Smooth muscle cell of trachea (primary cell): ENCODE results near the gene YPEL2. TPM values are rescaled to one million over a fixed set of nuclear protein-coding genes. Genes with fewer than 3 reads are reported as not detected.

Source experiments
- total RNA-seq: library from RNA; depleted of rRNA; stranded (reverse); fragments of >200 nt; gene quantifications from 2 replicates; pipeline ENCODE4 v1.2.1, GENCODE V29; 2014

Gene YPEL2, protein sequence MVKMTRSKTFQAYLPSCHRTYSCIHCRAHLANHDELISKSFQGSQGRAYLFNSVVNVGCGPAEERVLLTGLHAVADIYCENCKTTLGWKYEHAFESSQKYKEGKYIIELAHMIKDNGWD
- 8.4 and 14.1 TPM in 2 replicates for total RNA-seq

DNA sequence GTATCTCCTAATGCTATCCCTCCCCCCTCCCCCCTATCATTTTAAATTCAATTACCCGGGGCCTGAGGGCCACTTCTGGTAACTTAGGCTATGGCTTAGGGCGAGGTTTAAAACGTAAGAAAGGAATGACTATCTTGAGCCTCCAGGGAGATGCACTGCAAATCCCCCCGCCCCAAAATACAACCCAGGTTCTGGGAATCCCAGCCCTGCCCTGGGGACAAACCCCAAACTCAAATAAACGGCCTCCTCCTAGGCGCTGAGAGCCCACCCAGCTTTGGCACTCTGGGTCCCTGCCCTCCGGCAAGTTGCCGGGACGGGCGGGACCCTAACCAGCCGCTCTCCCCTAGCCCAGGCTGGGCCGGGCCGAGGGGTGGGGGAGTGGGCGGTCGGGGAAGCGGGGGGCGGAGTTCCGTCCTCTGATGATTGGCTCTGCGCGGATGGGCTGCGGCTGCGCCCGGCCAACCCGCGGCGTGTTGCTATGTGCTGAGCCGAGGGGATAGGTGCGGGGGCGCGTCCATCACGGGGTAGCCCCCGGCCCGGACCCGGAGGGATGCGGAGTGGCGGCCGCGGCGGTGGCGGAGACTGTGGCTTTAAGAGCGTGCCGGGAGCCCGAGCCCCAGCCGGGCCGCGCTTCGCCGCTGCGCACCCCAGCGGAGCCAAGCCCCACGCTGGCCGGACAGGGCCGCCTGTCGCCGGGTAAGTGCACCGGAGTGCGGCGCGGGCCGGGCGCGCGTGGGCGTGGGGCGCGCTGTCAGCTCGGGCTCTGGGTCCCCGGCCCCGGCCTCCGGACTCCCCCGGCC is at the start of gene YPEL2:
YPEL2 (plus strand) TSS at position 527 of the 800 bp plus-strand sequence. CDS start 21,755 bp downstream, outside the sequence.

Other genes starting within 250 kb of the YPEL2 start
- gene TRIM37, start 224.8 kb upstream of the YPEL2 start, total RNA-seq, result 39.3 and 42.2 TPM in 2 replicates
- gene SKA2, start 176.5 kb upstream of the YPEL2 start, total RNA-seq, result 28.0 and 91.6 TPM in 2 replicates
- gene PRR11, start 175.9 kb upstream of the YPEL2 start, total RNA-seq, result 2.8 and 20.7 TPM in 2 replicates
- 18.0 and 24.0 TPM in 2 replicates for gene SMG8, start 121.6 kb upstream of the YPEL2 start, total RNA-seq
- 0.17 and 0.73 TPM in 2 replicates for gene GDPD1, start 111.1 kb upstream of the YPEL2 start, total RNA-seq
- gene DHX40, start 234.0 kb downstream of the YPEL2 start, total RNA-seq, result 55.2 and 90.2 TPM in 2 replicates